Activated CD4-positive, alpha-beta T cell treated with anti-CD3 and anti-CD28 coated beads for 1 hour (primary cell): ENCODE measurements around the gene GFRA1.

ENCODE experiments used
- DNase-seq: peaks from one replicate; pipeline ENCODE4 v3.0.0-alpha.2; 2020

GFRA1 gene

DNA sequence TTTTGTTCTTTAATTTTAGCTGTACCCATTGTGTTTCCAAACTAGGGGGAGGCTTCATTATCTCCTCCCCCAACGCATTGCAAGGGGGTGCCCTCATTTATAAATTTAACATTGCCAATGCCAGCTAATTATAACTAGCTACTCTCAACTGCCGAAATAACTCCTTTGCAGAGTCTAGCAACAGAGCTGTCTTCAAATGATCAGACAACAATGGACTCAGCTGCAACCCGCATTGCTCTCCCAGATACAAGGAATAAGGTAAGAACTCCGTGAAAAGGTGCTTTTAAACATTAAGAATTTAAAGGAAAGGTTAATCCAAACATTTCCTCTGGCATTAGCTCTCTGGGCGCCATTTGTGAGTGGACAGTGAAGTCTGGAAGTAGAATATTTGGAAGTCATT lies 116.2 kb downstream of the GFRA1 start:
- DNase-seq: no peak

DNA sequence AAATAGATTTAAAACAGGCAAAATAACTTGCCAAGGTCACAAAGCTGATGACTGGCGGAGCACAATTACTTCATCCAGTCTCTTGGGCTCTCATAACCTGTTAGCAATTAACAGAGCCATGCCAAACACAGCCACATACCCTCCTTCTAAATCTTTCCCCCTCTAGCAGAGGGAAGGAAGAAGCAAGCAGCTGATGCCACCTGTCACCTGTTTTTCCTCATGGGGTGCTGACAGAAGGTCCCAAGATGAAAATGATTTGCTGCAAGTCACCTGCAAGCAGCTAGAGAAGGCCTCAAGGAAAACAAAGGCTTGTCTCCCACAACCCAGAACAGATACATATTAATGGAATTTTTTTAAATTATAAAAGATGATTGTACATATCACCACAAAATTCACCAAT lies 117.8 kb downstream of the GFRA1 start:
- DNase-seq: no peak

DNA sequence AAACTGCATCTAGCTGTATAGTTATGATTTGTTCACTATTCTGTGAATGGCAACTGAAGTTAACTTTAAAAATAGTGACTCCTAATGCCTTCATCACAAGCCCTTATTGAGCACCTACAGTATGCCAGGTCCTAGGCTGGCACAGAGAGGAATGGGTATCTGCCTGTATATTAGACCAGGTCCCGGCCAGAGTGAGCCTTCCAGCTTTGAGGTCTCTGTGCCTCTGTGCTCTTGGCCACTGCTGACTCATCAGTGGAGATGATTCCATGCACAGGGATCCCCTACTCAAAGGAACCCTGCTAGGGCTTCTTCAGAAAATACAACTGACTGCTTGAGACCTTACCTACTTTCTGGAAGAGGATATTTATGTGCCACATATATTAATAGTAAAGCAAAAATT lies 118.4 kb downstream of the GFRA1 start:
- no peak for DNase-seq

DNA sequence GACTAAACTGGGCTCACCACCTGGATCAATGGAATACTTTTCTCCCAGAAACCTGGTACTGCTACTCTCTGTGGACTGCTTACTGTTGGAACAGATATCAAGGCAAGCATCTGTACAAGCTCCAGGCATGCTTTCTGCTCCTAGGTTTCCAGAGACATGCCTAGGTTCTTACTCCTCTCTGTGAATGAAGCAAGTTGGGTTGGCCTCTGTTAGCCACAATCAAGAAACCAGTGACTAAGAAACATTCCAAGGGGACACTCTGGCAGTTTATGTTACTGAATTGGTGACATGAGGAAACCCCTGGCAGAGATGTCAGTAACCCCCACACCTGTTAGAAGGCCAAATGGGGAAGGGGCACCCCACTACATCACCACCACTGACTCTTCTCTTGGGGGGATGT lies 121.9 kb downstream of the GFRA1 start:
- no peak for DNase-seq

DNA sequence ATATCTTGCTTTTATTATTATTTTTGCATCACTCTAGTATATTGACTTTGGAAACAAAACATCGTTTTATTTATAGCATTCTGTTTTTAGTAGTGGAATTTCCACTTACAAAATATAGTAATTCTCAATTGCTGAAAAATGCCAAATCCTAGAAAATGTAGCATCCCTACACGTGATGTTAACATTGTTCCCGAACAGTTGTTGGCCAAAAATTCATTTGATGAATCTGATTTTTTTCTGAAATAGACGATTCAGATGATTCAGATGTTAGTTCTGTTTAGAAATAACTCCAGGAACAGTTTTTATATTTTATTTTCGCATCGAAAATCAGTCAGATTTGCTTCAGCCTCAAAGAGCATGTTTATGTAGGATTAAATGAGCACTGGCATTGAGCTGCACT lies 122.4 kb downstream of the GFRA1 start:
- DNase-seq: no peak

DNA sequence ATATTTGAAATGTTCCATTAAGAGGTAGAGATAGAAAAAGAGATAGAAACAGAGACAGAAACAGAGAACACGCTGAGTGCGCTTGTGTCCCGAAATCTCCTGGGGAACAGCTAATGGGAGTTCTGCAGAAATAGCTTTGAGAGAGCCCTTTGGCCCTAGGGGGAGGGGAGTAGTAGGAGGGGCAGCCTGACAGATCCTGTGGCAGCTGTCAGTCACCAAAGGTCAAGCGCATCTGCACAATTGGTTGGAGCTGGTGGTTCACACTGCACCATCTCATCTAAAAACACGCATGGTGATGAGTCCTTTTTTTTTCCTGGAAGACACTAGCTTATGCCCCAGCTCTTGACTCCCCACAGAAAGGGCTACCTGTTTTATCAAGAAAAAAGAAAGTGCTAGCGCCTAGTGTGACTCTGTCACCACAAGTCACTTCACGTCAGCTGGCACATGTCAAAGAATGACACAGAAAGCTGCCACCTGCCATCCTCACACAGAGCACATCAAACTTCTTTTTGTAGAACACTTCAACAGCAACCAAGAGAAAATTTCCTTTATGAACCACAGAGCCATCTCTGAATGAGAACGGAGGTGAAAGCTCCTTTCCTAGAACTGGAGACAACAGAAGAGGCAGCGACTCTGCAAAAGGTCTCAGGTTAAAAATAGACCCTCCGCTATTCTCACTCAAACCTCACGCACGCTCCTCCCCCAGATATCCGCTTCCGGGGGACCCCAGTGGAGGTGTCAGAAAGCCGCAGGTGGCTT lies 125.7 kb downstream of the GFRA1 start:
- no peak for DNase-seq

DNA sequence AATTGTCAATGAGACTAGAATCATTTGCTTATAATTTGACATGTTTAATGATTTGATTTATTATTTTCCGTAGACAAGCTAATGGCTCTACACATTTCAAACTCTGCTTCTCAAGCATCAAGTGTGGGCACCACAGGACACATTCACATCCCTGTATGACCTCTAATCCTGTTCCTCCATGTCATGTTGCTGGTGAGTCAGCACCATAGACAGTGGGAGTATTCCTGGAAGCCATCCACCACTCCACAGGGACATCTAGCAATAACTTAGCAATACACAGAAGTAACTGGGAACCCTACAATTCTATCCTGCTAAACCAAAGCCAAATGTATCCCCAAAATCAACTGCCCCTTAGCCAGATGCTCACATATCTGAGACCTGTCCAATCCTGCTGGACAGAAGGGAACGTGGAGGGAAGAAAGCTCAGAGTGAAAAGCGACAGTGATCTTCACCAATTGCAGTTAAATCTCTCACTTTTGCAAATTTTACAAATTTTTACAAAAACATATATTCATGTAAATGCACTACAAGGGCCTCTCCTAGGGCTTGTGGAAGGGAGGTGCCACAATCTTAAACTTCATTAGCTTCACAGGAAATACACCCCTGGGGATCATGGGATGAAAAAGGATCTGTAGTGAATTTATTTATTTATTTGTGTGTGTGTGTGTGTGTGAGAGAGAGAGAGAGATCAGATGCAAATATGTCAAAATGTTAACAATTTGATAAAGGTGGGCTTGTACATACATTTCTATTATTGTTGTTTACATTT lies 126.5 kb downstream of the GFRA1 start:
- no peak for DNase-seq

DNA sequence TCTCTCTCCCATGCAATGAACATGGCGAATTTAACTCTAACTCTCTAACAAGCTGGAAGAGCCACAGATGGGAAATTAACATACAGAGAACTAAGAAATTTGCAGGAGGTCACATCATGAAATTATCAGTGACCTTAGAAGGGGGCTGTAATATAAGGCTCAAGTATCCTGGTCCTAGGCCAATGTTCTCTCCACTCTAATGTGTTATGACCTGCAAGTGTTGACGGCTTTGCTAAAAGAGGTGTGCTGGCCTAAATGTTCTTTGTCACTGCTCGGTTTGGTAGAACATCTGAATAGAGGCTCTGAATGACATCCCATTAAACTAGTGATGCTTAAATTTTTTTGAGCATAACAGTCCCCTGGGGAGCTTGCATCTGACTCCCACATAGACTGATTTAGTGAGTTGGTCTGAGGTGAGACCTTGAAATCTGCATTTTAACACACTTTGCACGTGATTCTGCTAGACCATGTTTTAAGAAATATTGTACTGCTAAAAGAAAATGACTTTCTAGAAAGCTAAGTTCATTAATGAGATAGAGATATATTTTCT lies 129.3 kb downstream of the GFRA1 start:
- DNase-seq: no peak

DNA sequence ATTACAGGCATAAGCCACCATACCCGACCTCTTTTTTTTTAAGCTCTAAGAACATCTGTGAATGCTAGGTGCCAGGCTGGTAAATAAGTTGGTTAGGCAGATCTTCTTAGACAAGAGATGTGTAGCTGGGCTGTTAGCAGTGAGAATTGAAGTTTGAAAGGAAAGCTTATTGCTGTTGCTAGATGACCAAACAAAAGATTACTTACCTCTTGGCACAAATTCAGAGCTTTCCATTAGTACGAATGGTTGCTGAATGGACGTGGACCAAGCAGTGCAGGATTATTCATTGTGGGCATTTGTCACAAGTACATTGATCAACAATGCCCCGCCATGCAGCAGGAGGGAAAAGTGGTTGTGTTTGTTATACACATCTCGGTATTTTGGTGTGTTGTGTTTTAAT lies 131.2 kb downstream of the GFRA1 start:
- DNase-seq: no peak

DNA sequence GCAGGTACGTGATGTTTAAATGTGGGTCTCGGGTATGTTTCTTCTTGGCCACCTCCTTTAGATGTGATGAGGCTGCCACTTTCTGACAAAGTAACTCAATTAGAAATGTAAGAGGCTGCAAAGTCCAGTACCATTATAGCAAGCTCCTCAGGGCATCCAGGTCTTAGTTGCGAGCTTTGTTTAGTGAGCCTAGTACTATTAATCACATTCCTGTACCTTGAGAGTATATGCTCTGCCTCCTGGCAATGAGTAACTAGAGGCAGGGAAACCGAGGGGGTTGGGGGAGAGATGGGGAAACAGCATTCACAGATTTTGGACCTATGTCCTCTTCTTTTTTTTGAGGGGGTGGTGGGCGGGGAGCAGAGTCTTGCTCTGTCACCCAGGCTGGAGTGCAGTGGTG lies 131.8 kb downstream of the GFRA1 start:
- no peak for DNase-seq

DNA sequence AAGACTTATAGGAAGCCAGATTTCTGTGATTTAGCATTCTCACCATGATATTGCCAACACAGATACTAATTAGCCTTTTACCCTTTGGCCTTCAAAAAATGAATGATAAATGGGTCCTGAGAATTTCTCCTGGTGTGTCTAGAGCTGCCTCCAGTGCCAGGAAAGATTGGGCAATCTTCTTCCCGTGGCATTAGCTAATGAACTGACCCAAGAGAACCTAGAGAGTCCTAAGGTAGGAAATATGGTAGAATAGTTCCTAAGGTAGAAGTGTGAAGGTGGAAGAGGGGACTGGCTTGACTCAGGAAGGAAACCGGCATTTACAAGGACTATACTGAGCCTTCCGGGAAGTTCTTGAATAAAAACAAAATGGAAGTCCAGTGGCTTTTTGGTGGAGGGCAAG lies 133.1 kb downstream of the GFRA1 start:
- DNase-seq: no peak

DNA sequence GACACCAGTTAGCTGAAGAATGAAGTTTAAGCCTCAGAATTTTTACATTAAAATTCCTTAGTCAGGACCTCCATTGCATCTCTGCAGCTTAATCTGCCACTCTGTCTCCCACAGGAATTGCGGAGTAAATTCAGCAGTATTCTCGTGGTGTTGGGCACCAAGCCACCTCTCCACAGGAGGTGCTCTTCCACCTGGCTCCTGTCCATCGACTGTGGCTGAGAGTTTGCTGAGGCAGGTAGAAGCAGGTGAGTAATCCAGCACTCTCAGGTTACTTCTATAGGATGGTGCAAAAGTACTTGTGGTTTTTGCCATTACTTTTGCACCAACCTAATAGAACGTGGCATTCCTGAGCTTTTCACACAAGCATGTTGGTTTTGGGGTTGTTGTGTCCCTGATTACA lies 134.1 kb downstream of the GFRA1 start:
- DNase-seq: no peak

DNA sequence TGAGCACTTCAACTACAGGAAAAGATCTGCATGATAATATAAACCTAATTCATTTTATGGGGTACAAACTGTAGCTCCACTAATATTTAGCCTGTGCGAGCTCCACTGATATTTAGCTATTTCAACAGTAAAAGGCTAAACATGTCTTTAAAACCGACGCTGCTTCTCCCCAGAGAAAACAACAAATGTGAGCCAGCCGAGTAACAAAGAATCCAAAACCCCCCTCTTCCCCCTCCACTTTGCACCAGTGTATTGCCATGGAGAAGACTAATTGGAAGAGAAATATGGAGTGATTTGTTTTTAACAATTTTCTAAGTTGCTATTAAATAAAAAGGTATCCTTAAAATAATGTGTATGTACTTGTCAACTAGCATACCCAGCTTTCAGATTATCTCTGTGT lies 136.7 kb downstream of the GFRA1 start:
- DNase-seq: no peak

DNA sequence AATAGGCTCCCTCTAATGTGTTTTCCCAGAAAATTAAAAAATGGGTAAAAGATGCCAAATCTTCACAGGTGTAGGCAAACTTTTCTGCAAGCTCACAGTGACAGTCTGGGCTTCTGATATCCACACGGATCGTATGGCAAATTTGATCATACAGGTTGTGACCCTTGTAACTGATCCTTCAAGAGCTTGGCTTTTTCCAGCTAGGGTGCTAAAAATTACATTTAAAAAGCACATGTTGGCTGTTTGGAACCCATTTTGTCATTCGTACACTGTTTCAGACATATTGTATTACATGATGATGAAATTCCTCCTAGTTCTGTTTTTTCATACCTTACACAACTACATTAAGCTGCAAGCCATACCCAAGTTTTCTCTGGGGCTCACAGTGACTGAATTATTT lies 138.7 kb downstream of the GFRA1 start:
- DNase-seq: no peak

DNA sequence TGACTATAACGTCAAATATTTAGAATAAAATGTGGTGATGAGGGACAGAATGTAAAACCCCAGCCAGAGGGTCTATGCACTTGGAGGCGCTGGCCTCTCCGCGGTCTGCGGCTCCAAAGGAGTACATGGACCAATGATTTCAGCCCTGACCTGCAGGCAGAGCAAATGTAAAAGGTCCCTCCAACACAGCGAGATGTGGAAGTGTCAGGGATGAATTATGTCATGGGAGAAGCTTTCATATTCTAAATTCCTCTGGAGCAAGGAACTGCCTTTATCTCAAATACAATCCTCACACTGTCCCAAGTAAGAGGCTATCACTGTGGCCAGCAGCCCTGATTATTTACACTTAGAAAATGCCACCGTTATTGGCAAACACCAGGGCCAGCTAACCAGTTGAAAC lies 139.4 kb downstream of the GFRA1 start:
- no peak for DNase-seq

DNA sequence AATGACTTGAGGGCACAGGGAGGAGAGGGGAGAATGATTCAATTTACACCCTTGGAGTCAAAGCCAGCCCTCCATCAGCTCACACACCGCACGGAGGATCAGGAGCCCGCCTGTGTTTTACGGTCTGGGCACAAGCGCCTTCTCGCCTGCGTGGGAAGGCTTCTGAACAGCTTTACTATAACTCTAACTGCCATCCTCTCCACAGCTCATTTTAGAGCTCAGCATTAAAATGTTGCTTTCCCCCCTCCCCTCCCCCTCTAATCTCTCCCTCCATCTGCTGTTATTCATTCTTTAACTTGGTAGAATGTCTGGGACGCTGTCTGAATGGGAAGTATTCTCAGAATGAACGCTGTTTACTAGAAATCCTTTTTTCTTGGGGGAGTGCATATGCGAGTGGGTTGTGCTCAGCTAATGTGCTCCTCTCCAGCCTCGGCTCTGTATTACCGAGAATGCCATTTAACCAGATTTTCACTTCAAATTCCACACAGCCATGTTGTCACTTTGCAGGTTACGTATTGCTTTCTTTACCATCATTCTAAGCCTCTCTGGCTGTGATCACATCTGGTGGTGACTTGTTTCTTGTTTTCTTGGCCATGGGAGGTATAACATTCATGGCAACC lies 140.1 kb downstream of the GFRA1 start:
- no peak for DNase-seq

DNA sequence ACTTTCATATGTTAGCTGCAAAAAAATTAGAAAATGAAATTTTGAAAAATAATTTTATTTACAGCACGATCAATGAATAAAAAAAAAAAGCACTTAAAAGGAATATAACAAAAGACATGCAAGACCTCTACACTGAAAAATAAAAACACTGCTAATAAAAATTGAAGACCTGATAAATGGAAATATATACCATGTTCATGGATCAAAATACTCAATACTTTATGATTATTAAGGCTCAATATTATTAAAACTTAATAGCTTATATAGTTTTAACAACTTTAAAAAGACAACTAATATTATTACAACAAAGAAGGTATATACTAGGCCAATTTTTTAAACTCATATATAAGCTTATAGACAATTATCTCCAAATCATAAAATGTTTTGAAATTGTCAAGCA lies 143.0 kb downstream of the GFRA1 start:
- no peak for DNase-seq

DNA sequence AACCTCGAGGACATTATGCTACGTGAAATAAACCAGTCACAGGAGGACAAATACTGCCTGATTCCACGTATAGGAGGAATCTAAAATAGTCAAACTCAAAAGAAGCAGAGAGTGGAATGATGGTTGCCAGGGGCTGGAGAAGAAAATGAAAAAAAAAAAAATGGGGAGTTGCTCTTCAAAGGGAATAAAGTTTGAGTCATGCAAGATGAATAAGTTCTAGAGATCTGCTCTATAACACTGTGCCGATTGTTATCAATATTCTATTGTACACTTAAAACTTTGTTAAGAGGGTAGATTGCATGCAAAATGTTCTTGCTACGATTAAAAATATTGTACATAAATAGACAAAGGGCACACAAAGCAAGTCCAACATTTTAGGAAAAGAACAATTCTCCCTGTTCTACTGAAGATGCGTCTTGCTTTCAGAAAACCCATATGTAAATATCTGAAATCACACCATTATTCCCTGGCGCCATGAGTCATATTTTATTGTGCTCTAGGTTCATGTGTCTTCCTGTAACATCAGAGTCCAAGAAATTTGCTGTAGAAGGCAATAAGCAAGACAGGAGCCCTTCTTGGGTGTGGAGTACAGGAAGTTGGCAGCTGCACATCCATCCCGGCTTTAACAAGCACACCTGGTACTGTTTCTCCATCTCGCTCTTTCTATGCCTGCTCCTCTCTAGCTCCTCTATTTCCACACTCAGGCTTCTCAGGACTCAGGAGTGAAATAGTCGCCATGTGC lies 145.9 kb downstream of the GFRA1 start:
- DNase-seq: no peak

DNA sequence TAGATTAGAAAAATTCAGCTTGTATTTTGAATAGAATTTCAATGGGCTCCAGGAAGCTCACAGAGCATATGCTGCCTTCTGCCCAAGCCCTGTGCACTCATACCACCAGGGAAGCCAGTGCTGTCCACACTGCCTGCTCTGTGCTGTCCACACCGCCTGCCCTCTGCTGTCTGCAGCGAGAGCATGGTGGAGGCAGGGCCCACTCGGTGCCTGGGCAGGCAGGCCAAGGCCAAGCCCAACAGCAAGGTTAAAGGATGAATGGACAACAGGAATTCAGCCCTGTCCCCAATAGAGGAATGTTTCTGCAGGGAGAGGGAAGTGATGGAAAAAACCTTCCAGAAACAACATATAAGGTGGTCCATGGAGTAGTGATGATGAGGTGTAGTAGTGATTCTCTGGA lies 146.8 kb downstream of the GFRA1 start:
- no peak for DNase-seq

DNA sequence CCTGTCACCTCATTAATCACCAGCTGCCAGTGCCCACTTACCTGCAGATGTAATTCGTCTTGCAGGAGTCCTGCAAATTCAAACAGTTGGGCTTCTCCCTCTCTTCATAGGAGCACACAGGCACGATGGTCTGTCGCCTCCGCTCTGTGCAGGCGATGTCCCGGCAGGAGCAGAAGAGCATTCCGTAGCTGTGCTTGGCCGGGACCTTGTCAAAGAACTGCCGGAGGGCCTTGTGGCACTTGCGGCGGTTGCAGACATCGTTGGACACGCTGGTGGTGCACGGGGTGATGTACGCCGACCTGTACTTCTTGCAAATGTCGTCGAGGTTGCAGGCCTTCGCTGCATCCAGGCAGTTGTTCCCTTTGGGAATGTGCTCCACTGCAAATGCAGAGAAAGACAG lies 147.8 kb downstream of the GFRA1 start:
- DNase-seq: no peak

DNA sequence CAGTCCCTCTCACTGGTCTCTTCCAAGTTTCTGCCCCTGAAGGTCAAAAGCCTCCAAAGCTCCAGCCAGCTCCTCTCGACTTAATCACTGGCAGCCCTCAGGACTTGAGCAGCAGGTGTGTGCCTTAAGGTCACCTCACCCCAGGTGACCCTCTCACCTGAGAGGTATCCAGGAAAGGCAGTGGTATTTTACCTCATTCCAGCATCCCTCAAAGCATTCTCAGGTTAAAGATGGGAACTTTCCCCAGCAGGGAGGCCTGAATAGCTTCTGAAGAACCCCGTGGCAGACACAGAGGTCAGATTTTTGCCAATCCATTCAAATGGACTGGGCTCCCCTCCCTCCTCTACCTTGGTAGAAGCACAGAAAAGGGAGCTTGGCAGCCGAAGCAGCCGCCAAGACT lies 148.2 kb downstream of the GFRA1 start:
- DNase-seq: no peak

DNA sequence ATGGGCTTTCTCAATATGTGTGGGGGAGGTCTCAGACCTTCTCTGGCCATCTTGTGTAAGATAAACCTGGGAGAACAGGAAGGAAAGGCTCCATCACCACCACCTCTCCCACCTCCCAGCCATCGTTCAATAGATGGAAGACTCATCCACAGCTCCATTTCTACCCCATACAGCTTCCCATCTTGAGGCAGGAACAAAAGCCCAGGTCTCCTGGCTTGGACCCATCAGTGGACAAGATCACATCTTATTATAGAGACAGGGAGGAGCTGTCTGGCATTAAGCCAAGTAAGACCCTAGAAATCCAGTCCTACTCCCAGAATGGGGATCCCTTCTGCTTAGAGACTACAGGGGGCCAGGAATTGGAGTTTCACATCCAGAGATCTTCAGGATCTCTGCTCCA lies 150.3 kb downstream of the GFRA1 start:
- DNase-seq: no peak
